ENCODE measurements around the gene SPCS2. TPM values are rescaled to one million over a fixed set of nuclear protein-coding genes. Genes with fewer than 3 reads are reported as not detected.

The SPCS2 gene
- total RNA-seq, 1 donor from 2014 or later, result 129 TPM

GRCh38 chr11:74990941-74991340 lies 41.9 kb downstream of the SPCS2 start:
- intact Hi-C loops (cut with micrococcal nuclease), result no loop called here
- Mint-ChIP-seq H3K27me3 (no peaks in the 10 kb centered on the region), H3K9me3 (no peaks in the 10 kb centered on the region), H3K36me3 (ENCODE audit: low read depth) (peaks cover 18% of the 10 kb centered on the region), H3K27ac (peak overlapping the region; percentile 2), H3K4me3 (no peak overlapping the region), H3K4me1 (peaks cover 40% of the 10 kb centered on the region)
- ChIA-PET POLR2A (no interaction called here), CTCF (no interaction called here)
- TF ChIP-seq CTCF (IDR thresholded peaks at IDR 0.05), result no peak
- ATAC-seq (ENCODE audit: low read depth), result no peak
- no peak for DNase-seq

GRCh38 chr11:74992852-74993251 lies 43.8 kb downstream of the SPCS2 start:
- no peak for TF ChIP-seq CTCF (IDR thresholded peaks at IDR 0.05)
- CTCF ChIA-PET, result interaction anchor here (0.9 kb wide), 1 partner anchor 250 kb away, joined by 4 read pairs; no protein-coding TSS in a partner anchor
- no peak for ATAC-seq (ENCODE audit: low read depth)

GRCh38 chr11:75000975-75001354 lies 51.9 kb downstream of the SPCS2 start:
- intact Hi-C loops (cut with micrococcal nuclease), result no loop called here
- DNase-seq, result no peak
- ChIA-PET POLR2A (interaction anchor here (0.7 kb wide), 1 partner anchor 418 kb away, joined by 6 read pairs; no protein-coding TSS in a partner anchor), CTCF (no interaction called here)
- Mint-ChIP-seq H3K9me3 (no peaks in the 10 kb centered on the region), H3K4me1 (peaks cover 12% of the 10 kb centered on the region), H3K27me3 (no peaks in the 10 kb centered on the region), H3K4me3 (no peak overlapping the region), H3K27ac (no peak overlapping the region), H3K36me3 (ENCODE audit: low read depth) (peaks cover 30% of the 10 kb centered on the region)
- TF ChIP-seq CTCF (IDR thresholded peaks at IDR 0.05), result no peak
- ATAC-seq (ENCODE audit: low read depth), result no peak

More at GRCh38 chr11:74992852-74993251, 43.8 kb downstream of the SPCS2 start:
- H3K36me3 Mint-ChIP-seq (ENCODE audit: low read depth), result peaks cover 28% of the 10 kb centered on the region
- DNase-seq, result no peak
- H3K27me3 Mint-ChIP-seq, result no peaks in the 10 kb centered on the region
- H3K4me3 Mint-ChIP-seq, result no peak overlapping the region
- POLR2A ChIA-PET, result no interaction called here
- no peak overlapping the region for H3K27ac Mint-ChIP-seq
- peaks cover 40% of the 10 kb centered on the region for H3K4me1 Mint-ChIP-seq
- H3K9me3 Mint-ChIP-seq, result no peaks in the 10 kb centered on the region
- intact Hi-C loops (cut with micrococcal nuclease), result no loop called here

GRCh38 chr11:75001686-75002085 lies 52.6 kb downstream of the SPCS2 start:
- ChIA-PET CTCF (interaction anchor here (1.5 kb wide), 1 partner anchor 21 kb away, joined by 6 read pairs; no protein-coding TSS in a partner anchor), POLR2A (interaction anchor here (0.7 kb wide), 1 partner anchor 419 kb away, joined by 6 read pairs; no protein-coding TSS in a partner anchor)
- DNase-seq (no peak), ATAC-seq (ENCODE audit: low read depth) (no peak)
- Mint-ChIP-seq H3K4me1 (peaks cover 12% of the 10 kb centered on the region), H3K27me3 (no peaks in the 10 kb centered on the region), H3K27ac (no peak overlapping the region), H3K36me3 (ENCODE audit: low read depth) (peaks cover 31% of the 10 kb centered on the region), H3K4me3 (no peak overlapping the region), H3K9me3 (no peaks in the 10 kb centered on the region)
- TF ChIP-seq CTCF (IDR thresholded peaks at IDR 0.05), result no peak
- intact Hi-C loops (cut with micrococcal nuclease), result no loop called here

GRCh38 chr11:75002516-75002915 lies 53.5 kb downstream of the SPCS2 start:
- POLR2A ChIA-PET, result no interaction called here
- no peaks in the 10 kb centered on the region for H3K9me3 Mint-ChIP-seq
- H3K4me3 Mint-ChIP-seq, result no peak overlapping the region
- DNase-seq (no peak), ATAC-seq (ENCODE audit: low read depth) (no peak)
- no peak overlapping the region for H3K27ac Mint-ChIP-seq
- peaks cover 12% of the 10 kb centered on the region for H3K4me1 Mint-ChIP-seq
- peaks cover 34% of the 10 kb centered on the region for H3K36me3 Mint-ChIP-seq (ENCODE audit: low read depth)
- intact Hi-C loops (cut with micrococcal nuclease), result no loop called here
- CTCF ChIA-PET, result interaction anchor here (1.5 kb wide), 1 partner anchor 20 kb away, joined by 6 read pairs; no protein-coding TSS in a partner anchor
- no peak for TF ChIP-seq CTCF (IDR thresholded peaks at IDR 0.05)
- no peaks in the 10 kb centered on the region for H3K27me3 Mint-ChIP-seq
